Activated CD8-positive, alpha-beta memory T cell treated with anti-CD3 and anti-CD28 coated beads, Interleukin-2, amount 50 U/mL, for 4 hours (primary cell): ENCODE measurements around the gene BRD7.

Source experiments
- DNase-seq: peaks from one replicate; pipeline ENCODE4 v3.0.0-alpha.2; 2020

BRD7 gene

DNA sequence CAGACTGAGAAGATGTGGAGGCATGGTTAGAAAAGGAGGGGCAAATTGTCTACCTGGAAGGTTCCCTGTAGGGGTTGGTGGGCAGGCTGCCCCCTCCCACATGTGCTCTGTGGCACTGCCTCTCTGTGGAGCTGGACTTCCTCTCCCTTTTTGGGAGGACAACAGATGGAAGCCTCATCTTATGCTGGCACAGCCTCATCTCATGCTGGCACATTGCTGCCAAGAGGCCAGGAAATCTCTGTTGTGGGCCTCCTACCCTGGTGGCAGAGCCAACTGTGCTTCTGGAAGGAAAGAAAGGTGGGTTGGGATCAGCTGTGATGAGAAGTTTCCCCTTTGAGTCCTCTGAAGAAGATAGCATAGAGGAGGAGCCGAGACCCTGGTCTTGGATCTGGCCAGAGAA lies 19.7 kb upstream of the BRD7 start:
- DNase-seq, result no peak

DNA sequence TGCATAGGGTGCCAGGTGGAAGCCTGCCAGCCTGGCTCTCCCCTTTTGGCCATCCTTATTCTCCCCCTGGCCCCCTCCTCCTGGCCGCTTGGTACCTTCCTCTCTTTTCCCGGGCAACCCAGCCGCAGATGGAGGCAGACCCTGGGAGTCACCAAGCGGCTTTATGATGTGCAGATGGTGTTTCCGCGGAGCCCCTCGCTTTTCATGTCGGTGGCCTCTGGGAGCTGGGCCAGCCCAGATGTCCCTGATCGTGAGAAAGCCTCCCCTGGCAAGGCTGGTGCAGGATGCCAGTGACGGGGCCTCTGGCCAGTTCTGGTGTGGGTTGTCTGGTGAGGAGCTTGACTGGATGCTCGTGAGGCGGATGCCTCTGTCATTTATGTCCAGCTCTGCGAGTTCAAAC lies 18.0 kb upstream of the BRD7 start:
- DNase-seq, result no peak

DNA sequence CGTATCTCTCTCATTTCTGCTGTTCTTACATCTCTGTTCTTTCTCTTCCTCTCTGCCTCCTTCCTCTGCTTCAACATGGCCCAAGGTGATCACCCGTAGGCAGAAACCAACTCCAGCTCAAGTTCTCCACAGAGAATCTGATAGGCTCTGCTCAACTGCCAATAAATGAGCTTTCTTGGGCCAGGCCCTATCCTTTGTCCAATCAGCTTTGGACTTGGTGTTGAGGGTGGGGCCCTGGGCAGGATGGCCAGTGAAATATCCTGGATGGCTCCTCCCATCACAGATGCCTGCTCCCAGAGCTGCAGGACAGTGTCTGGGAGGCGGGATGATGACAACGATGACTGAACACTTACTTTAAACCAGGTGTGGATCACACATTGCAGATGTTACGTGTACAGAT lies 17.4 kb upstream of the BRD7 start:
- no peak for DNase-seq

DNA sequence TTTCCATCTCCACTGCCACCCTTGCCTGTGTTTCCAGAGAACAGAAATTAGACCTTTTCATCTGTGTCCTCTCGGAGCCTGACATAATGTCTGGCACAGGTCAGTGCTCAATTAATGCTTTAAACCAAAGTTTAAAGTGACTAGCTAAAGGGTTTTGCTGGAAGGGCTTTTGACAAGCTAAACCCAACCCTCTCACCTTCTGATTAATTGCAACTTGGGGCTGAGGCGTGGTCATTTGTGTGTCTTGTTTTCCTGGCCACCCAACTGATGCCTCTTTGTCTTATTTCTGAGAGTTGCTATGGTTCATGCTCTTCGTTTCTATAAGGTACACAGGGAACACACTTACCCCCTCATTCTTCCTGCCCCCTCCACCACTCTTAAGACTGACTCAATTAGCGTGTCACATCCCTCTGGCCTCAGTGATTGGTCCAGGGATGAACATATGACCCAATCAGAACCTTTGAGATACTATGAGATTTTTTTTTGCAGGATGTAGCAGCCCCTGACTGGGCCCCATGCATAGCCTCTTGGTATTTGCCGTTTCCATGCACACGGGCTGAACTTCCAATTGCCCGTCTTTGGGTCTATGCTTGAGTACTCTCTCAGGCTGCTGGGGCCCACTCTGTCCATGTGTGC lies 15.8 kb upstream of the BRD7 start:
- no peak for DNase-seq

DNA sequence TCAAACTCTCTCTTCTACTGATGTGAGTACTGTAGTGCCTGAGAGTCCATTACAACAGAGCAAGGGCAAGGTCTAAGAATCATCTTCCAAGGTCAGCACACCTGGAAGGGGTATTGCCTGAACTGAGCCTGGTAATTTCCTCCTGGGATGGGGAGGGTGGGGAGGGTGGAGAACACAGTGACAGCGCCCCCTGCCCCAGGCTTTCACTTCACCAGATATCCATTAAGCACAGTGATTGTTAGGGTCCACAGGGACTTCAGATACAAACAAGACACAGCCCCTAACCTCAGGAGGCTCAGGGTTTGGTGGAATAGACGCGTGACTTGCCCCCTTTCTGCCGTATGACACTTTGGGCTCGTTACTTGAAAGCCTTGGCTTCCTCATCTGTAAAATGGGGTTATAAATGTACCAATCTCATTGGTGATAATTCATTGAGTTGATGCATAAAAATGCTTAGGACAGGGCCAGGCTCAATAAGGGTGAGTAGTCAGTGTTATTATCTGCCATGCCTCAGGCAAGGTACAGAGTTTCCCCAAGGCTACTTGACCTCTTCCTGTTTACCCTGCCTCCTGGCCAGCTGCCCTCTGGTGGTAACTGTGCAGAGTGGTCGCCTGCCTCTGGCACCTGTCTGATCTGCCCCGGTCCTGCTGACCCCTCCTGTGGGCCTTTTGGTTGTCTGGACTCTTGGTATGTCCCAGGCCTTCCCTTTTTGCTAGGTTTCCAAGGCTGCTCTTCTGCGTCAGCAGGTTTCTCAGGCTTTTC lies 13.1 kb upstream of the BRD7 start:
- DNase-seq, result no peak

DNA sequence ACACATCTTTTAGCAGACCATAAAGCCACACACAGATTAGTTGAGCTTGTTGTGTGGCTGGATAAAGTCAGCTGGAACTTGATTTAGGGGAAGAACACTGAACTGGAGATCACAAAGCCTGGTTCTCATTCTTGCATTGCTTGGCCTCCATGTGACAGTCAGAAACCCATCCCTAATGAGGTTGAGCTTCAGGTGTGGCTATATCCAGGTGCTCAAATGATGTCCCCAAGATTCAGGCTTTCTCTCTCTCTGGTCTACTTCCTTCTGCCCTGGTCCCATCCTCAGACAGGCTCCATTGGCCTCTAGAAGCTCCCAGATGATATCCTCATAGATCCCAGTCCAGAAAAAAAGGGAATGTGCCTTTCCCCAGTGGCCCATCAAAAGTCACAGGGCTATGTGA lies 9.6 kb upstream of the BRD7 start:
- no peak for DNase-seq

DNA sequence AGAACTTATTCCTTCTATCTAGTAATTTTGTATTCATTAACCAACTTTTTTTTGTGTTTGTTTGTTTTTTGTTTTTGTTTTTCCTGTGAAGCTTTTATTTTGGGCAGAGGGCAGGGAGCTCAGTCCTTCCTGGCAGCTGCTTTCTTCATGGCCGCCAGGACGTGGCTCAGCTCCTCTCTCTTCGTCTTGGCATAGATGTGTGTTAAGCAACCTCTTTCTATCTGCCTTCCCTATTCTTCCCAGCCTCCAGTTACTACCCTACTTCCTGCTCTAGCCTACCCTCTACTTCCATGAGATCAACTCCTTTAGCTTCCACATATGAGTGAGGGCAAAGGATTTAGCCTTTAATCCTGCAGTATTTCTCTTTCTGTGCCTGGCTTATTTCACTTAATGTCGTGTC lies 8.2 kb upstream of the BRD7 start:
- no peak for DNase-seq

DNA sequence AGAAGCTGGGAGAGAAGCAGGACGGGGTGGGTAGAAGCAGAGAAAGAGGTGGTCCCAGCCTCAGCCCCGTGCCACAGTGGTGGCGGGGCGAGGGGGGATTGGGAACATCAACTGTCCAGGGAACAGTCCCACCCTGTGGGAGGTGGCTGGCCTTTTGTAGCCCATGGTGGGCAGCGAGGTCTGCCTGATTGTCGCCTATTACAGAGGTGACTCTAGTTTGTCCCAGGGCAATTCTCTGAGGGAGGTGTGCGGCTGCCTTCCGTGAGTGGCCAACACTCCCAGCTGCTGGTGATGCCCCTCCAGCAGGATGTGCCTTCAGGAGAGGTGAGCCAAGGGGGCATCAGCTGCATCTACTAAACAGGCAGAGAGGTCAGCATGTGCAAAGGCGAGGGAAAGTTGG lies 5.0 kb upstream of the BRD7 start:
- DNase-seq, result no peak

DNA sequence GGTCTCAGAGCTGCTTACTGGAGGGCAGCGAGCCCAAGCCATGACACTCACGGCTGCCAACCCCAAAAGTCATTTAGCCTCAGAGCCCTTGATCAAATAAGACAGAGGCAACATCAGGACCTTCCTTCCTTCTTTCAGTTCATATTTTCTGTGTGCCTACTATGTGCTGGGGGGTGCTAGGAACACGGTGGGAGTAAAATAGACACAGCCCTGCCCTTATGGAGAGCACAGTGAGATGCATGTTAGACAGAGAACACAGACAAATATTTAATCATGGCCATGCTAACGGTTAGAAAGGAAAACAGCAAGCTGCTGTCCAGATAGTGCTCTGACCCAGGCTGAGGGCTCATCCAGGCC lies 4.5 kb upstream of the BRD7 start:
- no peak for DNase-seq

DNA sequence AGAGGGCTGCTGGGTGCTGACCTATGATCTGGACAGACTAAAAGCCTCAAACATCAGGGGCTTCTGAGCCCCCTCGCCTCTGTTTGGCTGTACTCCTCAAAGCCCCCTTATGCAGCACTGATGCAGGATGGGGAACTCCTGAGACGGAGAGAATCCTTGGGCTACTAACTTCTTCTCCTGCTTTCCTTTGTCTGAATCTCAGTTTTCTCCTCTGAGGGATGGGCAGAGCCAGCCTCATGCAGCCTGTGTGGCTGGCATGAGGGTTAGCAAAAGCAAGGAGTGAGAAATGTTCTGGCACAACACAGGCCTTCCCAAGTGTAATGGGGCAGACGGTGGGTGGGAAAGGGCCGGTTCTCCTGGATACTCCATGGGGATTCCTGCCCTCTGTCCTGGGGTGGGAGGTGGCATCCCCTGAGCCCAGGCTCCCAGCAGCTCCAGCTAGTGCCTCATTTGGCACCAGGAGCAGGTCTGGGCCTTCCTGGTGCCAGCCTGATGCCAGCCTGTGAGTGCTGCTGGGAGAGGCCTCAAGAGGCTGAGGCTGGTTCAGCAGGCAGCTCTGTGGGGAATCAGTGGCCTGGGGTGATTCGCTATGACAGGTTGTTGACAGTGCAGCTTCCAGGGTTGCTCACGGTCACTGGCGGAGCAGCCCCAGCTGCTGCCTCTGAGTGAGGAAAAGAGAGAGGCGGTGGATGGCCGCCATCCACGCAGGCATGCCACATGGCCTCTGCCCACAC lies 4.0 kb upstream of the BRD7 start:
- no peak for DNase-seq

DNA sequence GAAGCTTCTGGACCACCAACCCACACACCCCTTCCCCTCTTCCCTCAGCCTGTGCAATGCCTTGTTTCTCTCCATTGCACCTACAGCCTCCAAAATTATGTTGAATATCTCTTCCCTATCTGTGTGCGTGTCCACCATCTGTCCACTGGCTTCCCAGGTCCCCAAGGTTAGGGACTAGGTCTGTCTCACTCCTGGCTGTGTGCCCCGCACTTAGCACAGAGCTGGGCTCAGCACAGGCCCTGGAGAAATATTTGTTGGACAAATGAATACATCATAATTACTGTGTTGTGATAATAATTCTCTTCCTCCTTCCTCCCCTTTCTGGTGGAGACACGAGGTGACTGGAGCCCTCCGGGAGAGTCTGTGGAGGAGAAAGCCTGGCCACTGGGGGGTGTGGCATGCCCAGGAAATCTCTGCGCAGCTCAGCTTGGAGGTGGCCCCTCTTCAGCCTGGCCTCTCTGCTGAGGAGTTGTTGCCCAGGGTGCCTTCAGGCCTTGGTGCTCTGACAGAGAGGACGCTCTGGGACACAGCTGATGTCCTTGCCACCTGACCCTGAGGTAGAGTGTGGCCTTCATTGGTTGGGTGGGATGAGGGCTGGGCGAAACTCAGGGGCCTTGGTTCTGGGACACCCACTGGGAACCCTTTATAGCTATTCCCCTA lies 3.3 kb upstream of the BRD7 start:
- DNase-seq, result no peak

DNA sequence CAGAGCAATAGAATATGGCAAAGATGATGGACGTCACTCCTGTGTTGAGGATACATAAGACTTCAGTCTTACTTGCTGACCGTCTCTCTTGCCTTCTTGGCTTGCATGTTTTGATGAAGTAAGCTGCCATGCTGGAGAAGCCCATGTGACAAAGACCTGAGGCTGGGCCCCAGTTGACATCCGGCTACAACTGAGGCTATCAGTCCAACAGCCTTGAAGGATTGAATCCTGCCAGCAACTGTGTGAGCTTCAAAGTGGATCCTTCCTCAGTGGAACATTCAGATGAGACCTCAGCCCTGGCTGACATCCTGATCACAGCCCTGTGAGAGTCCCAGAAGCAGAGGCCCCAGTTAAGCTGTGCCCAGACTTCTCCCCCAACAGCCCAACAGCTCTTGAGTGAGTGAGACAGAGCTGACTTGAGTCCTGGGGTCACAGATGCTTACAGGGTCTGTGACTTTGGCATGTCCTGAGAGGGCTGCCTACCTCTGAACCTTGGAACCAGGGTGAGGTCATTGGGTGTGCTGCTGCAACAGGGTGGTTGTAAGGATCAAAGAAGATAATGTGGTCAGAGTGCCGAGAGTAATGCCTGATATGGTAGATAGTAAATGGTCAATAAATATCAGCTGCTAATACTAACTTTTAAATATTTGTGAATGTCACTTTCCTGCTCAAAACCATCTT lies 2.4 kb upstream of the BRD7 start:
- DNase-seq, result no peak

DNA sequence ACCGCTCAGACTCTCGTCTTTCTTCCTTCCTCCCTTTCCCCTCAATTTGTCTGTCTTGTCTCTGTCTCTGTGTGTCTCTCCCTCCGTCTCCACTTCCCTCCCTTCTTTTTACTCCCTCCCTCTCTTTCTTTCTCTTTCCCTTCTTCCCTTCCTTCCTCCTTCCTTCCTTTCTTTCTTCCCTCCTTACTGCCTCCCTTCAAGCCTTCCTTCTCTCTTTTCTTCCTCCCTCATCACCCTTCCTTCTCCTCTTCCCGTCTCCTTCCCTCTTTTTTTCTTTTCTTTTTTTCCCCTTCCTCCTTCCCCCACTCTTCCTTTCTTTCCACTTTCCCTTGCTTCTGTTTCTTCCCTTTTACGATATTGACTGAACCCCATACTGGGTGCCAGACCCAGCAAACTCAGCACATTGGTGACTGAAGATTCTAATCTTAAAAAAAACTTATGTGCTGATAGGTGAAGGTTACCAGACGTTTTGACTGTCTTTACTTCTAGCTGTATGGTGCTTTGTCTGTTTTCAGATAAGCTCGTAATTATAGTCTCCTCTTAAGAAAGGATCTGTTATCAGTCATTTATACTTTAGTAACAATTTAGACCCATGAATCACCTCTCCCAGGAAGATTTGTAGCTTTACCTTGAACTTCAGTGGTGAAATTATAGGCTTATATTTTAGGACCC lies 481 bp upstream of the BRD7 start:
- no peak for DNase-seq

DNA sequence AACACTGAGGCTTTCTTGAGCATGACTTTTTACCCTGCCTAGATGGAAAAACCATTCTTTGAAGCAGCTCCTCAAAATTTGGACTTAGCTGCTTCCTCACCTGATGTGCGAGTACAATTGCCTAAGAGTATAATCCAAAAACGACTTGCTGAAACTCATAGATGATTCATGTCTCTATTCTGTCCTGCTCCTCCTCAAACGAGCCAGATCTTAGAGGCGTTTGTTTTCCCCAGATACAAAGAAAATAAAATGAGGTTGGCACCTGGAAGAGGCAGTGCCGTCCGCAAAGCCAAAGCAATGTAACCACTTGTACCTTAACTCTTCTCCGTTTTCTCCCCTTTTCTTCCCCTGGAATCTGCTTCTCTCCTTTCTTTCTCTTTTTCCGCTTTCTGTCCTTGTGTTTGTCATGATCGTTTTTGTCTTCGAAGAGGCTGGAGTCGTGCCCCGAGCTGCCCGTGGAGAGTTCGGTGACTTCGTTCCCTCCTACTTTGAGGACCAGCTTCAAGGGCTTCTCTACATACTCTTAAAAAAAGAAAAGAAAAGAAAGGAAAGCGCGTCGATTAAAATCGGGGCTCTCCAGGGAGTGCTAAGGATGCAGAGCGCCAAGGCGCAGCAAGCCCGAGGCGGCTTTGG lies 895 bp downstream of the BRD7 start:
- no peak for DNase-seq

DNA sequence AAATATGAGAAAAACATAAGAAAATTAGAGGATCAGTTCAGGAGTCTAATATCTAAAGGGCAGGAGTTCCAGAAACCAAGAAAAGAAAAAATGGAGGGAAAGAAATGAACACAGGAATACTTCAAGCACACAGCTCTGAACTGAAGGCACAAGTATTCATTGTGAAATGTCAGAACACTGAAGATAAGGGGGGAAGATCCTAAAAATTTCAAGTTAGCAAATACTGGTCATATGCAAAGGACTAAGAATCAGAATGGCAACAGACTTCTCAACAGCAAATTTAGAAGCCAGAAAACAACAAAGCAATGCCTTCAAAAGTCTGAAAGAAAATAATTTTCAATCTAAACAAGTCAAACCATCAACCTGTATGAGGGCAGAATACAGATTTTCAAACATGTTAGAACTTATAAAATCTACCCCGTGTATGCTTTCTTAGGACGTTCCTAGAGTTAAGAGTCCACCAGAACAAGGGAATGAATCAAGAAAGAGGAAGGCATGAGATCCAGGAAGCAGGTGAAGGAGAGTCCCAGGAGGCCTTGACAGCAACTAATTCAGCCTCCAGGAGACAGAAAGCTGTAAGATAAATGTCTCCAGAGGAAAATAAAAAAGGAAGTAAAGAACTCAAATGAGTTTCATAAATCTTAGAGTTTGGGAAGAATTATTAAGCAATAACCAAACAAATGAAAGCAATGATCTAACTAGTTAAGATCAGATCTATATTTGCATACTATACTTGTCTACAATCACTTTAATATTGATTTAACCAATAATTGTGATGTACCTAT lies 2.8 kb downstream of the BRD7 start:
- no peak for DNase-seq

DNA sequence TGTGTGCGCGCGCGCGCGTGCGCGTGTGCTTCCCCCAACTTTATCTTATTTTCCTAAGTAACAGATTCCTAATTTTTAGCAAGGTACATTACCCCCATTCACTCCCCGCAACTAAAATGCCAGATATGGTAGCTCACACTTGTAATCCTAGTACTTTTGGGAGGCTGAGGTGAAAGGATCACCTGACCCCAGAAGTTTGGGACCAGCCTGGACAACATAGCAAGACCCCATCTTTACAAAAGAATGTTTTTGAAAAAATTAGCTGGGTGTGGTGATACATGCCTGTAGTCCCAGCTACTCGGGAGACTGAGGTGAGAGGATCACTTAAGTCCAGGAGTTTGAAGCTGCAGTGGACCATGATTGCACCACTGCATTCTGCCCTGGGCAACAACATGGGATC lies 5.1 kb downstream of the BRD7 start:
- DNase-seq, result no peak

DNA sequence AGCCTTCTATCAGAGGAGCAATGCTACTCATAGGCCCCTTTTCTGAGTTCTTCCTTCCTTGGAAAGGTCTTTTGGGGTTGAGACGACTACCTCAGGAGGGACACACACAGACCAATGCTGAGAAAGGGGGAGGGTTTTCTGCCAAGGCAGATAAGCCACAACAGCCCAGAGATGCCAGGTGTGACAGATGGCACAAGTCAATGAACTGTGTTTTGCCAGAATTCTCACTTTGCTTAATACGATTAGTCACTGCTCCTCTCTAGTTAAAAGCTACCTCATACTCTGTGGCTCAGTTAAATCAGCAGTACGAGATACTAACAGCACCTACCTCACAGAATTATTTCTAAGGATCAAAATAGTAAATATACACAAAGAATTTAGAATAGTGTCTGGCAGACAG lies 8.0 kb downstream of the BRD7 start:
- no peak for DNase-seq

DNA sequence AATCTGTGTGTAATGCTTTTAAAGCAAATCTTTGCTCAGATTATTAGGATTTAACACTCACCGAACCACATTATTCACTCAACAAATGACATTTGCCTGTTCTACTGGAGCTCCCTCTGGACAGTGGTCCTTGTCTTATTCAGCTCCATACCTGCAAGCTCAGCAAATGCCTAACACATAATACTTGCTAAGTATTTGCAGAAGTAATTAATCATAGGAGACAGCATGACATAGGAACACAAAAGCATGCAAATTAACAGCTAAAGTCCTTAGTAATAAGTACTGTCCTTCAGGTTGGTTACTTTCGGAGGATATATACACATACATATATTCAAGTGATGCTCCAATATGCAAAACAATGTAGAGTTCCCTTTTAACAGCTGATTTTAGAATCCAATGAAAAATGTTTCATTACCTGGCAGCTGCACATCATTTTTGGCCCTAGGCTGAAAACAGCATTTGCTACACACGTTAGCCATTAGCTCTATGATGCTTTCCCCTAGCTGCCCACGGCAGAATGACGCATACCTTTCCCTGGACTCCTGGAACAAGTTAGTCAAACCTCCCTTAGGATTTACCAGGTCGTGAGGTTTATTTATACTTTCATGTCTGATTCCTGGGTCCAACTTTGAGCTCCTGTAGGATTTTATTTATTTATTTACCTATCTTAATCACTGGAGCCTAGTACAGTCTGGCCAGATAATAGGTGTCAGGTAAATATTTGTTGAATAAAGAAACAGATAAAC lies 8.6 kb downstream of the BRD7 start:
- no peak for DNase-seq

DNA sequence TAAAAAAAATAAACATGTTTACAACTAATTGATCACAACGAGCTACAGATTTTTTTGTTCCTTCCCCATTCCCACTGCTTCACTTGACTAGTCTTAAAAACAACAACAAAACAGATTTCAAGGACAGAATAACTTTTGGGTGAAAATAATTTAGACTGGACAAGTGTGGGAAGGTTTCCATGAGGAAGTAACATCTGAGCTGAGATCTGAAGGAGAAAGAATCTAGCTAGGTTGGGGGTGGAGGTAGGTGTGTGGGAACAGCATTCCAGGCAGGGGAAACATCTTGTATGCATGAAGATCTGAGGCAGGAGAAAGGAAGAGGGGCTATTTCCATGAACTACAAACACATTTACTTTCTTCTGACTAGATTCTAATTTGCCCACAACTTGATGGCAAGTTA lies 9.2 kb downstream of the BRD7 start:
- no peak for DNase-seq

DNA sequence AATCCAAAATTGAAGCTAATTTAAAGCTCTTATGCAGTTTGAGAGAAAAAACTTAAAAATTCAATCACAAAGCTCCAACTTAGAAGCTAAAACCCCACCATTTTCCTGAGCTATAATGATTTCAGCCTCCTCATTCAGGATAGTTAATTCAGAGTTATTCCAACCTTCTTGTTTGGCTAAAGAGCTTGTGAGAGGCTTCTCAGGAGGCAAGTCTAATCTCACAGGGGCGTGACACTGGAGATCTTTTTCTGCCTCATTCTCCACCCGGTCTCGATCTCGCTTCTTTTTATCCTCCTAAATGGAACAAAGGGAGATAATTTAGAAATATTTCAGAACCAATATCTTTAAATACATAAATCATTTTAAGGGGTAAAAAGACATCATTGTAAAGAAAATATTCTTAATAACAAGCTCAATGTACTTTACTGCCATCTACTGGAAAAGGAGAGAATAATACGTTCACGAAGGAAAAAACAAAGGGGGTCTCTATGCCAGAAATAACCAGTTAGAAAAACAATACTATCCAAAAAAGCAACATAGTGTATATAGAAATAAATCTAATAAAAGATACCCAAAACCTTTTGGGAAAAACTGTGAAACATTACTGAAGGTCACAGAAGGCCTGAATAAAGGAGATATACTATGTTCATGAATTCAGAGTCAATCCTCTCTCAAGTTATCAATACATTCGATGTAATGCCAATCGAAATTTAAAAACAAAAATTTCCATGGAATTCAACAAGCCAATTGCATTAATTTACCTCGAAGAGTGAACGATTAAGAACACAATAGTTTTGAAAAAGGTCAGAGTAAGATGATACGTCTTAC lies 13.9 kb downstream of the BRD7 start:
- no peak for DNase-seq
